SK-N-SH (cell line): ENCODE measurements around the gene VPS52. TPM values are rescaled to one million over a fixed set of nuclear protein-coding genes. Genes with fewer than 3 reads are reported as not detected.
"Not testable (repeated sequence)": the region's sequence is repeated elsewhere in the genome, so short reads cannot be mapped to it uniquely, and the experiment has no call there.

Source experiments
- CTCF ChIA-PET: fragments of 300-600, 350-600 bp; formaldehyde crosslinking; extraction: SDS; loops from one replicate; lab custom pipeline; 2021; lab: Yijun Ruan, JAX
- POLR2A ChIA-PET: fragments of 350-600 bp; sonication (Branson Sonifier 250); formaldehyde crosslinking; extraction: SDS; loops from one replicate; lab custom pipeline; 2020; ENCODE audit warnings: antibody characterized with exemption, inconsistent platforms; lab: Yijun Ruan, JAX
- DNase-seq: peaks from one replicate; pipeline ENCODE4 v3.0.0; 2012
- H2AFZ ChIP-seq: fragments of 200-600 bp; sonication (generic); 2 replicates; pipeline ENCODE4 v1.8.1; 2016; ENCODE audit warnings: antibody characterized with exemption, mild to moderate bottlenecking, low read depth
- H3F3A ChIP-seq: fragments of 200-600 bp; sonication (generic); replicated peaks from 2 replicates; pipeline ENCODE3; 2016; ENCODE audit warnings: antibody characterized with exemption, mild to moderate bottlenecking; ENCODE audit not compliant: insufficient read depth
- H3K27ac ChIP-seq, 2 experiments: fragments of 200-500 bp in 1 of 2; fragments of 200-600 bp in 1 of 2; sonication (Bioruptor generic) in 1 of 2; sonication (generic), shearing (Covaris generic) in 1 of 2; 2 replicates each; pipeline versions ENCODE4 v1.5.1 to v1.6.1; 2014 to 2016; ENCODE audit warnings: low read depth in 2 of 2, inconsistent platforms in 1 of 2, low read length in 1 of 2, mild to moderate bottlenecking in 1 of 2, mixed read lengths in 1 of 2
- H3K27me3 ChIP-seq: fragments of 200-600 bp; sonication (generic), shearing (Covaris generic); 2 replicates; pipeline ENCODE4 v1.6.1; 2016; ENCODE audit warnings: mixed run types; ENCODE audit not compliant: insufficient read depth
- H3K36me3 ChIP-seq, 2 experiments: fragments of 200-500 bp in 1 of 2; fragments of 200-600 bp in 1 of 2; sonication (Bioruptor generic) in 1 of 2; sonication (generic) in 1 of 2; replicated peaks in 1 of 2; 2 replicates each; pipeline versions ENCODE3 to v1.5.1; 2014 to 2016; ENCODE audit warnings: low read length in 1 of 2, mild to moderate bottlenecking in 1 of 2; ENCODE audit not compliant: insufficient read depth in 2 of 2, control insufficient read depth in 1 of 2
- H3K4me1 ChIP-seq, 2 experiments: fragments of 200-500 bp in 1 of 2; fragments of 200-600 bp in 1 of 2; sonication (Bioruptor generic) in 1 of 2; sonication (generic), shearing (Covaris generic) in 1 of 2; 2 replicates each; pipeline versions ENCODE4 v1.5.1 to v1.6.1; 2014 to 2016; ENCODE audit warnings: low read depth in 1 of 2, low read length in 1 of 2, mixed run types in 1 of 2; ENCODE audit not compliant: insufficient read depth in 2 of 2, control insufficient read depth in 1 of 2
- H3K4me2 ChIP-seq: fragments of 200-600 bp; sonication (generic), shearing (Covaris generic); 2 replicates; pipeline ENCODE4 v1.6.1; 2017; ENCODE audit warnings: mixed run types
- H3K4me3 ChIP-seq, 2 experiments: fragments of 200-500 bp in 1 of 2; fragments of 200-600 bp in 1 of 2; sonication (Bioruptor generic) in 1 of 2; sonication (generic), shearing (Covaris generic) in 1 of 2; 2 replicates each; pipeline versions ENCODE4 v1.5.1 to v1.8.1; 2014 to 2016; ENCODE audit warnings: low read depth in 2 of 2, inconsistent platforms in 1 of 2, low read length in 1 of 2, mild to moderate bottlenecking in 1 of 2, mixed read lengths in 1 of 2, moderate library complexity in 1 of 2
- H3K79me2 ChIP-seq: fragments of 200-600 bp; sonication (generic); 2 replicates; pipeline ENCODE4 v1.8.1; 2017; ENCODE audit warnings: mild to moderate bottlenecking; ENCODE audit not compliant: insufficient read depth
- H3K9ac ChIP-seq: fragments of 200-600 bp; sonication (generic); 2 replicates; pipeline ENCODE4 v1.6.1; 2017; ENCODE audit warnings: mixed run types
- H3K9me2 ChIP-seq: fragments of 200-600 bp; sonication (generic); 2 replicates; pipeline ENCODE4 v1.6.1; 2017; ENCODE audit warnings: mixed run types
- H3K9me3 ChIP-seq: fragments of 200-600 bp; sonication (generic); 2 replicates; pipeline ENCODE4 v1.6.1; 2017; ENCODE audit warnings: mixed run types, mild to moderate bottlenecking, moderate library complexity
- H4K20me1 ChIP-seq: fragments of 200-600 bp; sonication (generic); 2 replicates; pipeline ENCODE4 v1.6.1; 2017; ENCODE audit warnings: mild to moderate bottlenecking, mixed run types; ENCODE audit not compliant: insufficient read depth
- CHD2 ChIP-seq: fragments of 150-350 bp; IDR thresholded peaks from 2 replicates; pipeline ENCODE4 v1.6.1; 2018; ENCODE audit warnings: low read length; ENCODE audit not compliant: partially characterized antibody
- GATA2 ChIP-seq: sonication (generic); formaldehyde crosslinking; IDR thresholded peaks from 2 replicates; pipeline ENCODE4 v1.5.0; 2020; ENCODE audit warnings: mild to moderate bottlenecking, missing genetic modification reagents
- MAX ChIP-seq: IDR thresholded peaks from 2 replicates; pipeline ENCODE4 v1.4.0; 2012; ENCODE audit warnings: low read depth
- MXI1 ChIP-seq: IDR thresholded peaks from 2 replicates; pipeline ENCODE4 v1.6.1; 2012; ENCODE audit warnings: mild to moderate bottlenecking, low read depth, low read length, improper control_type of control experiment
- PBX3 ChIP-seq: IDR thresholded peaks from 2 replicates; pipeline ENCODE4; 2012
- POLR2AphosphoS5 ChIP-seq: IDR thresholded peaks from 2 replicates; pipeline ENCODE4 v1.6.1; 2012; ENCODE audit warnings: low read depth, low read length
- RAD21 ChIP-seq: IDR thresholded peaks from 2 replicates; pipeline ENCODE4 v1.6.1; 2012; ENCODE audit warnings: mild to moderate bottlenecking, low read length
- RCOR1 ChIP-seq: fragments of 150-350 bp; IDR thresholded peaks from 2 replicates; pipeline ENCODE4 v1.6.1; 2017; ENCODE audit warnings: antibody characterized with exemption, low read length
- REST ChIP-seq: IDR thresholded peaks from 2 replicates; pipeline ENCODE4 v1.6.1; 2012; ENCODE audit warnings: mild to moderate bottlenecking, low read depth, low read length, moderate library complexity
- TEAD4 ChIP-seq: IDR thresholded peaks from 2 replicates; pipeline ENCODE4 v1.4.0; 2012; ENCODE audit warnings: mild to moderate bottlenecking, borderline replicate concordance; ENCODE audit not compliant: insufficient read depth
- ZBTB33 ChIP-seq: IDR thresholded peaks from 2 replicates; pipeline ENCODE4 v1.4.0; 2012; ENCODE audit warnings: low read depth, borderline replicate concordance
- WGBS: methylation state at CpG from one replicate; pipeline ENCODE4 v1.1.6; 2017; ENCODE audit warnings: low lambda C conversion rate; 5-methylcytosine and 5-hydroxymethylcytosine counted together
- polyA plus RNA-seq, 3 experiments: library from polyadenylated mRNA; depleted of rRNA; stranded (reverse); fragments of >200 nt; gene quantifications; 2 replicates each; pipeline ENCODE4 v1.2.3, GENCODE V29; 2012

The VPS52 gene
- polyA plus RNA-seq, 1 of the 3 experiments (the other 2 are of a cell fraction): 74.0 TPM

- POLR2A ChIA-PET: interaction anchor here (1.6 to 2.2 kb wide), 8 partner anchors 9 to 300 kb away, joined by 3 to 19 read pairs (median 10); partner anchors contain the start of genes PFDN6, RGL2, RING1 and WDR46
- no peaks in the 10 kb centered on the region for H3K27me3 ChIP-seq
- peak overlapping the region; percentile 94 for H3K4me2 ChIP-seq
- TF ChIP-seq ZBTB33: no peak
- TF ChIP-seq CHD2: peak; percentile 19
- TF ChIP-seq MXI1: peak; percentile 35; the same call in 1 of the 2 replicates
- 0 out of 2 replicates have a peak, but pooled peaks have one; percentile 38 for TF ChIP-seq RCOR1
- TF ChIP-seq, all 33 proteins: peak for 3
- Histone ChIP-seq H3K4me1 (peaks cover 25 to 35% of the 10 kb centered on the region in 2 experiments; a peak in 3 of 4 replicates), H4K20me1 (peaks cover 38% of the 10 kb centered on the region), H2AFZ (peak overlapping the region; percentile 86), H3K4me3 (peak overlapping the region; percentile 76 to 91), H3K9me2 (no peaks in the 10 kb centered on the region), H3K79me2 (peaks cover 63% of the 10 kb centered on the region), H3K9ac (peak overlapping the region; percentile 76), H3F3A (peaks cover 39% of the 10 kb centered on the region), H3K9me3 (no peaks in the 10 kb centered on the region), H3K27ac (peak overlapping the region; percentile 88 to 99), H3K36me3 (peaks cover 63 to 65% of the 10 kb centered on the region in 2 experiments)
- no peak for DNase-seq
- 0% methylated on average over 4 of the region's 7 CpGs for WGBS
- CTCF ChIA-PET: interaction anchor here (1.0 to 3.5 kb wide), 7 partner anchors 8 to 283 kb away, joined by 3 to 18 read pairs (median 4); partner anchors contain the start of genes RGL2 and ZBTB22
These were observed 584 bp downstream of the VPS52 start for GRCh38 chr6:33271117-33271467.

- 98% methylated on average over 7 of the region's 7 CpGs for WGBS
- peaks cover 6% of the 10 kb centered on the region; the same call in 1 of the 2 replicates for H3K79me2 ChIP-seq
- no peaks in the 10 kb centered on the region for H4K20me1 ChIP-seq
- no peak overlapping the region for H3K4me3 ChIP-seq
- no peak overlapping the region for H3K27ac ChIP-seq
- no peaks in the 10 kb centered on the region; a peak in 1 of 4 replicates for H3K4me1 ChIP-seq
- no peaks in the 10 kb centered on the region for H3F3A ChIP-seq
- H3K9ac ChIP-seq: no peak overlapping the region
- H3K27me3 ChIP-seq: no peaks in the 10 kb centered on the region
- POLR2A ChIA-PET: no interaction called here
- no peak for DNase-seq
- H3K9me3 ChIP-seq: no peaks in the 10 kb centered on the region
- no peak overlapping the region for H3K4me2 ChIP-seq
- H3K36me3 ChIP-seq: peaks cover 44 to 48% of the 10 kb centered on the region in 2 experiments
- CTCF ChIA-PET: interaction anchor here (1.1 to 2.6 kb wide), 2 partner anchors 8 to 15 kb away, joined by 5 to 18 read pairs; partner anchors contain the start of genes RPS18 and VPS52
- no peak for TF ChIP-seq REST
- no peak for TF ChIP-seq GATA2
- TF ChIP-seq PBX3: no peak
- TF ChIP-seq POLR2AphosphoS5: no peak
- no peak for TF ChIP-seq RAD21
- TF ChIP-seq TEAD4: no peak
- TF ChIP-seq MAX: no peak
- no peaks in the 10 kb centered on the region for H3K9me2 ChIP-seq
- no peak overlapping the region for H2AFZ ChIP-seq
These were observed 7.7 kb downstream of the VPS52 start for GRCh38 chr6:33264015-33264414.

- ChIA-PET CTCF (interaction anchor here (1.2 to 2.6 kb wide), 3 partner anchors 13 to 278 kb away, joined by 3 to 18 read pairs (median 3); no protein-coding TSS in a partner anchor), POLR2A (interaction anchor here (2.2 kb wide), 1 partner anchor 9 kb away, joined by 8 read pairs; the partner anchor contains the start of genes RPS18 and VPS52)
- H3F3A ChIP-seq, DNase-seq, H3K4me1 ChIP-seq, H3K27ac ChIP-seq, H3K4me3 ChIP-seq, H3K27me3 ChIP-seq, H3K79me2 ChIP-seq, H3K9me2 ChIP-seq, H3K9me3 ChIP-seq, H2AFZ ChIP-seq, H3K4me2 ChIP-seq, H3K9ac ChIP-seq, H4K20me1 ChIP-seq: not testable (repeated sequence)
- peaks cover 33 to 41% of the 10 kb centered on the region in 2 experiments for H3K36me3 ChIP-seq
- 92% methylated on average over 3 of the region's 3 CpGs for WGBS
These were observed 9.2 kb downstream of the VPS52 start for GRCh38 chr6:33262490-33262889.
